GM21737 (cell line): ENCODE measurements around the gene WDR62.
A peak's percentile ranks its signal among the peaks of the same experiment; 100 is the strongest.

Source experiments
- ATAC-seq: cut with Tn5 transposase; IDR thresholded peaks from one replicate; pipeline ENCODE4 v1.9.1; 2021; ENCODE audit warnings: mild to moderate bottlenecking, moderate library complexity; ENCODE audit not compliant: unreplicated experiment

WDR62 gene

DNA sequence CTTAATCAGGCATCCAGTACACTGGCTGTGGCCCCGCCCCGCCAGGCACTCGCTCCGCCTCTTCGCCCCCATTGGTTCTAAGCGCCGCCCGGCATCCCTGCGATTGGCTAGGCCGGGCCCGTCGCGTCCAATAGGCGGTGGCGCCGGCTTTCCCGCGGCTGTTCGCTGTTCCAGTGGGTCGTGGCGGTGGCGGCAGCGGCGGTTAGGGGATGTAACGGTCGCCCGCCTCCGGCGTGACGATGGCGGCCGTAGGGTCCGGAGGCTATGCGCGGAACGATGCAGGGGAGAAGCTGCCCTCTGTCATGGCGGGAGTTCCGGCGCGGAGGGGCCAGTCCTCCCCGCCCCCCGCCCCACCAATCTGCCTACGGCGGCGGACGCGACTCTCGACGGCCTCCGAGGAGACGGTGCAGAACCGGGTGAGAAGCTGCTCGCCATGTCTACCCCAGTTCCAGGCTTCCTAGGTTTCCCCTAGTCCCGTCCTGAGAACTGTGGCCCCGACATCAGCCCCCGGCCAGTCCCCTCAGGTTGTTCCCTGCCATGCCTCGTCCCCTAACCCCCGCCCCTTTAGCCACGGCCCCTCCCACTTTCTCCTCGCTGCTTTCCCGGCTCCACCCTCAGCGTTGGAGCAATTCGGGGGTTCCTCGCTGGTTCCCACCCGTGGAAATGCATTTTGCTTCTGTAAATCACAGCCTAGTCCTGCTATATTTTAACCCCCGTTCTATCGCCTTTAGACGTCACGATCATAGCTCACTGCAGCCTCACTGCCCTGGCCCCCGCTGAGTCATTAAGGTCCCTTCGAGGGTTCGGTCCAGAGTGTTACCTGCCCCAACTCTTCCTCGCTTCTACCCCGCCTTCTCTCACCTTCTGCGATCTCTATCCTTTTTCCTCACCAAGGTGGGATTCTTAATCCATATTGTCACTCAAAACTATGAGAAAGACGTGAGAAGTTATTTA is at the start of gene WDR62:
TSS of gene WDR62 (plus strand) at position 165 of the 954 bp plus-strand sequence. CDS start at position 240, 75 bp downstream.
- peak; percentile 63 for ATAC-seq

DNA sequence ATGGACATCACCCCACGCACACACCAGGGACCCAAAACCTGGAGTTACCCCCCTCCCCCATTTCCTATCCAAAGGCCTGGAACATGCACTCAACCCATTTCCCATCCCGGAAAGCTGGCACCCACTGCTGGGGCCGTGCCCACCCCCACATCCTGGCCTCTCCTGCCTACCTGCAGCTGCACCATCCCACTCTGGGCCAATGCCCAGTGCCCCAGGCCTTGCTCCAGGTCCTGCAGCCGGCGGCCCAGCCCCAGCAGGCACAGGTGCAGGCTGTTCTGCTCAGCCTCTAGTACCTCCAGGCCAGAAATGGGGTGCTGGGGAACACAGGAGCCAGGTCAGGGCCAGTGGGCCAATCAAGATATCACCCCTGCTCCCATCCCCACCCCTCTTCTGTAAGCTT is 47.7 kb upstream of the WDR62 start:
- no peak for ATAC-seq

DNA sequence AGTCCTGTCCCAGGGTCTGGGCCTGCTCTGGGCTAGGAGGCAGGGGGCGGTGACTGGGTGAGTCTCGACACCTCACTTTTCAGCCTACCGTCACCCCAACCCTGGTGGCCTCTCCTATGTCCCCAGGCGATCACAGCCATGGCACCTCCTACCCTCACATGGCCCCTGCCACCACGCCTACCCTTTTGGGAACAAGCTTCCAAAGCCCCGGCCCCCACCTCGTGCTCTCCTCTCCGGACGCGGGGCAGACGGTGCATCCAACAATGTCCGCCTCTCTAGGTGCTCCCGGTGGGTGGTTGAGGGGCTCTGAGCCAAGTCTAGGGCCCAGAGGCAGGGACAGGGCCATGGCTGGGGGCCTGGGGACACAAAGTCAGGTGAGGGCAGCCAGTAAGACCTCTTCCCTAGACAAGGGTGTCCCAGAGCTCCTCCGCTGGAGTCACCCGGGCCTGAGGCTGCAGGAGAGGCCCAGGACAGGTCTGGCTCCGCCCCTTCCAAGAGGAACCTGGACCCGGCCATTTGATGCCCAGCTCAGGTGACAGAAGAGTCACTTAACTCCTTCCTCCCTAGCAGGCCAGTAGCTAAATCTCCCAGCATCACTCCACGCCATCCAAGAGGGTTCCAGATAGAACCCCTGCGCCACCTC is 46.2 kb upstream of the WDR62 start, which contains the start of gene SYNE4:
TSS of gene SYNE4 (minus strand) at position 478 of the 643 bp plus-strand sequence. CDS start at position 346, 132 bp downstream.
- ATAC-seq, result no peak

DNA sequence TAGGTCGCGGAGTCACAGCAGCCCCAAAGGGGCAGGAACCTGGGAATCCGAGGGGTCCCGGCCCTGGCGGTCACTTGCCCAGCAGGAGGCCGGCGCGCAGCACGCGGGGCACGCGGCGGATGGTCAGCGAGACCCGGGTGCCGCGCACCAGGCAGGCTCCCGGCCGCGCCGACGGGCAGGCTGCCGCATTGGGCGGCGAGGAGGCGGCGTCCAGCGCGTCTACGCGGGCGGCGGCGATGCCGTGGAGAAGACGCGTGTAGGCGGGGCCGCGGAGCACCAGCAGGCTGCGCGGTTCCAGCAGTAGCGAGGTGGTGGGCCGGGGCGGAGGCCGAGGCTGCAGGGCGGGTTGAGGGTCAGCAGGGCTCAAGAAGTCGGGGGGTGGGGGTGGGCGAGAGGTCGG is 45.5 kb upstream of the WDR62 start:
- no peak for ATAC-seq

DNA sequence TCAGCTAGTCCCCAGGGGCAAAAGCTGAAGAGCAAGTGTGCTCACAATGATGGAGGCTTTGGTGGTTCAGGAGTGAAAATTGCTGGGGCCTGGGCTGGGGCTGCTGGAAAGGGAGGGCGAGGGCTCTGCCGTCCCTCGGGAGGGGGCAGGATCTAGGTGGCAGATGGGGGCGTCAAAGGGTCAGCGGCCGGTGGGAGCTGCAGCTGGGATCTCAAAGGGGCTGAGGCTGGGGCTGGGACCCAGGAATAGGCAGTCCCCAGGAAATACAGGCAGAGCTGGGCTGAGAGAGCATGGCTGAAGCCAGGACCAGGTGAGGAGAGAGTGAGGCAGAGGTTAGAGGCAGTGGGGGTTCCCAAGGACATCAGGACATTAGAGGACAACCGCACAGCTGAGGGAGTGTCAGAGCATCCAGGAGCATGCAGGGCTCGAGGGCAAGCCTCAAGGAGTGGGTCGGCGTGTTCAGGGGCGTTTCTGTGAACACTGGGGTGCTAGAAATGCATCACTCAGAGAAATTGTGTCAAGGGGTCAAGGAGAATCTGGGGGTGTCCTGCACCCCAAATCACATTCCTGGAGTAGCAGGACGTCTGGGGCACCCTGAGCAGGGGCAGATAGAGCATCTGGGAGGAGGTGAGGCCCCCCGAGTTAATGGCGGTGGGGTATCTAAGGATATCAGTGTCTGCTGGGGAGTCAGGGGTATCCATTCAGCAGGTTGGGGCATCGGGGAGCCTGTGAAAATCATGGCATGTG is 44.9 kb upstream of the WDR62 start:
- no peak for ATAC-seq

GRCh38 chr19:36010402-36010801 is 44.3 kb upstream of the WDR62 start:
- no peak for ATAC-seq

DNA sequence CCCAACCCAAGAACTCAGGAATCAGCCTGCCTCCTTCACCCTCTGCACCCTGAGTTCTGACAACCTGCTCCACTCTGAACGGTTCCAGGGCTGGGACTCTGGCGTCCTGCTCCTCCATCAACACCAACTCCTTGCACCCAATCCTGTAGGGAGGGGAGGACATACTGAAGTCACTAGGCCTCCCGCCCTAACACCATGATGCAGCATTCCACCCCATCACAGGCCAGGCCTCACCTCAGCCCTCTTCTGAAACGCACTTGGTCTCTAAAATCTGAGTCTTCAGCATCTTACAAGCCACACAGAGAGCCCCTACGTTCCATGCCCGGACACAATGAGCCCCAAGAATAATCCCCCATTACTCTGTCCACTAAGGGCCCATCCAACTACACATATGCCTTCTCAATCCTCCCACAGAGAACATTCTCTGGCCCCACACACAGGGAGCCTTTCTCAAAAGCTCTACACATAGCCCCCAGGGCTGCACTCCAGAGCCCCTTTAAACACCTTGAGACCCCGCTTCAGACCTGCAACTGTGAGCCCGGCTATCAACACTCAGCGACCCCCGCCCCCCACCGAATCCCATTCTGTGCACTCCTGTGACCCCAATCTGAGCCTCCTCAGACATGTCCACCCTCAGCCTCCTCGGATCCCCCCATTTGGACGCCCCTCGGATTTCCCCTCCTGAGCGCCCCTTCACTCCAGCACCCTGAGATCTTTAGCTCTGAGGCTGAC is 41.3 kb upstream of the WDR62 start:
- no peak for ATAC-seq

- ATAC-seq, result peak; percentile 89
Measured at GRCh38 chr19:36014012-36014924, 40.4 kb upstream of the WDR62 start, which contains the start of gene ALKBH6. TSS of gene ALKBH6 (minus strand) at chr19:36014213. CDS start at chr19:36013397, 816 bp downstream.

DNA sequence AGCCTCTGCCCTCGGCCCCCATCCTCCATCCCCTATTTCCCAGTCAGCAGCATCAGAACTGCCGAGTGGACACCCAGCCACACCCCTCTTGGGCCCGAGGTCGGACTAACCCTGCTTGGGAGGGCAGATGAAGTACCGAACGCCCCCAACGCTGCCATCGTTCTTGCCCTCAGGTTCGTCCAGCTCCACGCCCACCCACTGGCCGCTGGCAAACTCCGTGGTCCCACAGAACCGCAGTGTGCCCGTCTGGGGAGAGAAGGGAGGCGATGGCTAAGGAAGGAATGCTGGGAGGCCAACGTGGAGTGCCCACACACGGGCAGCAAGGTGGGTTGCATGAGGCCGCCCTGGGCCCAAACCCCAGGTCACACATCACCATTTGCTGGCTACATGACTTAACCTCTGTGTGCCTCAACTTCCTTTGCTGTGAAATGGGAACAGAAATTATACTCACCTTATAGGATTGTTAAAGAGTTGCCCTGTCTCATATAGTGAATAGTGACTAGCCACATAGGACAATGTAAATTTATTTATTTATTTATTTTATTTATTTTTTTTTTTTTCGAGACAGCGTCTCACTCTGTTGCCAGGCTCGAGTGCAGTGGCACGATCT is 35.5 kb upstream of the WDR62 start:
- ATAC-seq, result no peak

DNA sequence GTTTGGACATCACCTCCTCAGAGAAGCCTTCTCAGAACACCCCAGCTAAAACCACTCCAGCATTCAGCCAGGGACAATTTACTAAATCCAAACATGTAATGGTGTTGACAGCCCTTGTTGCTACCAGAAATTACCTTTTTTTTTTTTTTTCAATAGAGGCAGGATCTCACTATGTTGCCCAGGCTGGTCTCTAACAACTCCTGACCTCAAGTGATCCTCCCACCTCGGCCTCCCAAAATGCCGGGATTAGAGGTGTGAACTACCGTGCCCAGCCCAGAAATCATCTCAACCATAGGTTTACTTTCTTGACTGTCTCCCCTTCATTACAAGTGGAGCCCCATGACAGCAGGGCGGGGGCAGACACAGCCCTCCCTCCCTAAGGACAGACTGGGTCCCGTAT is 31.3 kb upstream of the WDR62 start:
- ATAC-seq, result no peak

- no peak for ATAC-seq
Measured at GRCh38 chr19:36025541-36025940, 29.2 kb upstream of the WDR62 start.

DNA sequence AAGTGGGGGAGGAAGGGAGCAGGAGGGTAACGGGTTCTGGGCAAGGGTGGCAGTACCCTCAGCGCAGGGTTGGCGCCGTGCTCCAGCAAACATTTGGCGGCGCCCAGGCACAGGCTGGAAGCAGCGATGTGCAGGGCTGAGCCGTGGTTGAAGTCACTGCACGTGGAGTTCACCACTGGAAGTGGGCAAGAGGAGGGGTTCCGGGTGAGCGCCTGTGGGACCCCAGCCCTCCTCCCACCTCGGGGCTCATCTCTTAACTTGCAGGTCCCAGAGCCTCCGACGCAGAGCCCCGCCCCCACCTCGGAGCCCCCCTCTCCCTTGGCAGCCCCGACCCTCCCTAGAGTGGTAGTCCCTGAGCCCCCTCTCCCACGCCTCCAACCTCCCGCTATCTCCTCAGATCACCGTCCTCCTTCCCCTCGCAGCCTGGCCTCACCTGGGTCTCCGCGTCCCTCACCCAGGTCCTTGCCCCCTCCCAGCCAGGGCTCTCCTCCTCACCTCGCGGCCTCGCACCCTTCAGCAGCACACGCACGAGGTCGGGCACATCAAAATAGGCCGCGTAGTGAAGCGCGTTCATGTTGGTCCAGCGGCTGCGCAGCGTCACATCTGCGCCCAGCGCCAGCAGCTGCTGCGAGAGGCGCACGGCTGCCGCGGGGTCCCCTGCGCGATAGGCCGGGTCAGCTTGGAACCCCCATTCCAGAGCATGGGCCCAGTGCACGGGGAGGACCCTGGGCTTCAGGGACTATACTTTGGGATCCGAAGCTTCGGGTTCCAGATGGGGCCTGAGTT is 28.4 kb upstream of the WDR62 start:
- no peak for ATAC-seq

DNA sequence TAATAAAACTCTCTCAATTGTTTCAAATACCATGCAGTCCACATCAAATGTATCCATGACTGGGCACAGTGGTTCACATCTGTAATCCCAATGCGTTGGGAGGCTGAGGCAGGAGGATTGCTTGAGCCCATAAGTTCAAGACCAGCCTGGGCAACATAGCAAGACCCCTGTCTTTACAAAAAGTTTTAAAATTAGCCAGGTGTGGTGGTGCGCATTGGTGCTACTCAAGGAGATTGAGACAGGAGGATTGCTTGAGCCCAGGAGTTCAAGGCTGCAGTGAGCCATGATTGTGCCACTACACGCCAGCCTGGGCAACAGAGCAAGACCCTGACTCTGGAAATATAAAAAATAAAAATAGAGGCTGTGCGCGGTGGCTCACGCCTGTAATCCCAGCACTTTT is 27.0 kb upstream of the WDR62 start:
- no peak for ATAC-seq

GRCh38 chr19:36028313-36029041 is 26.2 kb upstream of the WDR62 start:
- no peak for ATAC-seq

- ATAC-seq, result no peak
Measured at GRCh38 chr19:36030264-36031148, 24.2 kb upstream of the WDR62 start.

DNA sequence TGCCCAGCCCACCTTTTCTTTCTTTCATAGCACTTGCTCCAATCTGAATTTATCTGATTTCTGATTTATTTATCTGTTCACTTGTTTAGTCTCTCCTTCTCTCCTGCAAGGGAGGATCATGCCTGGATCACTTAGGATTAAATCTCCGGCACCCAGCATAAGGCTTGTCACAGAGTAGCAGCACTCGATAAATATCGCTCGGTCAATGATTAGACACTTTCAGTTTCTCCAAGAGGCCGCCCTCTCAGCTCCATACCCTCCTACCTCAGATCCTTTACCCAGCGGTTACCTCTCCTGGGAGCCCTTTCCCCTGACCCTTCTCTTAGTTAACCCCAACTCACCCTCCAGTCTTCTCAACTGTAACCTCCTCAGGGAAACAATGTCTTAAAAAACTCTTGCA is 23.4 kb upstream of the WDR62 start:
- ATAC-seq, result no peak
